Stimulated activated CD4-positive, alpha-beta T cell treated with anti-CD3 and anti-CD28 coated beads, Interleukin-15, amount 100 ng/mL, for 24 hours (primary cell): ENCODE data around the gene ZNF697.
A peak's percentile ranks its signal among the peaks of the same experiment; 100 is the strongest.
"Not testable (repeated sequence)": the region's sequence is repeated elsewhere in the genome, so short reads cannot be mapped to it uniquely, and the experiment has no call there.

ENCODE experiments used
- DNase-seq: peaks from one replicate; pipeline ENCODE4 v3.0.0-alpha.2; 2020

ZNF697 gene

DNA sequence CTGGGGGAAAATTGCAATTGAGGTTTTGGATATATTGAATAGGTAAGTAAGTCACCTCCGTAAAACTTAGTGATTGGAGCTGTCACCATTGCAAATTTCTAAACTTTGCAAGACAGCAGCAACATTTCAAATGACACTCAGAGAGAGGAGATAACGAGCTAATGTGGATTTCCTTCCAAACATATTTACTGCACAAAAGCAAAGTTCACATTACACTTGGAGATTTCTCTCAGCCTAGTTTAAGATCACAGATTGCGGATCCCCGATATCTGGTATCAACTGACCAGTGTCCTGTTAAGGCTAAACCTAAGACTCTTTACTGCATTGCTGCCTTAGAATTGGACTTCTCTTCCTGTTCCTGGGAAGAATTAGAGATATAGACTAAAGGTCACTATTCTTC lies 47.5 kb downstream of the ZNF697 start:
- no peak for DNase-seq

DNA sequence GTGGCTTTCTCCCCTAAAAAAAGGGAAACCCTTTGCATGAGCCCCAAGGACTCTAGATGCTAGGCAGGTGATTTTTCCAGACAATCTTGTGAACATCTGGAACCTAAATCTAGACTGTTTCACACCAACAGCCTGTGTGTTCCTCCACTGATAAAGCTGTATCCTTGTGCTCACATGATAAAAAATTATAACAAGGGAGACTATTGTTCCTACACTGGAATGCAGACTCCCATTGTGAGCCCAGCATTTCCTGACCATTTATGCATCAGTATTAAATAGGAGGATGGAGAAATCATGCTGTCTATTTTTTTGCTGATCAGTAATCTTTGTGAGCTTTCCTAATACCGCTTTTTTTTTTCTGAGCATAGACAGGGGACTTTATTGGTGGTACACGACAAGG lies 52.5 kb downstream of the ZNF697 start:
- no peak for DNase-seq

DNA sequence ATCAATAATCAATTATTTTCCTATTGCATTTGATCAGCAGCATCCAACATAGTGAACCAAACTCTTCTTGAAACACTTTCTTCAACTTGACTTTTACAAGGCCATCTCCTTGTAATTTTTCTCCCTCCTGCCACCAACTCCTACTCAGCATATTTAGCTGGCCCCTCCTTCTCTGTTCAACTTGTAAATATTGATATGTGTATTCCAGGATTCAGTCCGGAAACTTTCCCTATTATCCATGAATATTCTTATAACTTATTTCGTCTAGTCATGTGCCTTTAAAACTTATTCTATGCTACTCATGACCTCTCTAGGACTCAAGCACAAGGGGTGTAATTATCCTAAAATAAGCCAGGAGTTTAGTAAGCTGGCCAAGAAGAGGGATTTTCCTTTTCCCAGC lies 52.9 kb downstream of the ZNF697 start:
- no peak for DNase-seq

DNA sequence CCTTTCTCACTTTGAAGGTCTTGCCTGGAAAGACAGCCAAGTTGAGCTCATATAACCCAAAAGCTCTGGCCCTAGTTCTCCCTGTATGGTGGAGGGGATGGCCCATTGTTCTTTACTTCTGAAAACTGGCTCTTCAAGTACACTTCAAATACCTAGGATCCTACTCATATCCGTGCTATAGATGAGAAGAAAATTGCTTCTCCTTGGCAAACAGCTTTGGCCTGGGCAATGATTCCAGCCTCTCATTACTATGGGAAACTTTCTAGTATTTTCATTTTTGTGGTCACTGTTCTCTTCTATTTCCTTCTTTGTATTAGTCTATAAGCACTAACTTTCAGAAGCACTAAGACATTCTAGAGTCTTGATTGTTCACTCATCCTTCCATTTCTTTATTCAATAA lies 53.7 kb downstream of the ZNF697 start:
- DNase-seq = no peak

DNA sequence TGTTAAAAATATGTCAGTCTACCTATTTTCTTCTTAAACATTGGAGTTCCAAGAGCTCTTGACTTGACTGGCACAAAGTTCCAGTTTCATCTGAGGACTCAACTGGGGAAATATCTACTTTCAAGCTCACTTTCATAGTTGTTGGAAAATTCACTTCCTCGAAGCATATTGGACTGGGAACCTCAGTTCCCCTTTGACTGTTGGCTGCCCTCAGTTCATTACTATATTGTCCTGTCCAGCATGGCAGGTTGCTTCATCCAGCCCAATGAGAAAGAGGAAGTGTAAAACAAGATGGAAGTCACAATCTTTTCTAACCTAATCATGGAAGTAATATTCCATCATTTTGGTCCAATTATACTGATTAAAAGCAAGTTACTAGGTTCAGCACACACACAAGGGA lies 54.3 kb downstream of the ZNF697 start:
- no peak for DNase-seq

DNA sequence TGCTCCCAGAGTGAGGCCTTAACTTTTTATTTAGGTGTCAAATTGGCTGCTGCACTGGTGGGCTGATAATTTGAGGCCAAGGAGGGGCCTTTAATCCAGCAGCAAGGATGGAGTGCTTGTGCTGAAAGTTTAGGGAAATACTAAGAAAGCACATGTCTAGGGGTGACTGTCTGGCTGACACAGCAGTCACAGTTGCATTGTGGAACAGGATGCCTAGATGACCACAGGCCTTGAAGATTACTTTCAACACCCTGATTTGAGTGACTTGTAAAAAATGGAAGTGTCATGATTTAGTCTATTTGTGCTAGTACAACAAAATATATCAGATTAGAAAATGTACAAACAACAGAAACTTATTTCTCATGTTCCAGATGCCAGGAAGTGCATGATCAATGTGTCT lies 57.7 kb downstream of the ZNF697 start:
- no peak for DNase-seq

DNA sequence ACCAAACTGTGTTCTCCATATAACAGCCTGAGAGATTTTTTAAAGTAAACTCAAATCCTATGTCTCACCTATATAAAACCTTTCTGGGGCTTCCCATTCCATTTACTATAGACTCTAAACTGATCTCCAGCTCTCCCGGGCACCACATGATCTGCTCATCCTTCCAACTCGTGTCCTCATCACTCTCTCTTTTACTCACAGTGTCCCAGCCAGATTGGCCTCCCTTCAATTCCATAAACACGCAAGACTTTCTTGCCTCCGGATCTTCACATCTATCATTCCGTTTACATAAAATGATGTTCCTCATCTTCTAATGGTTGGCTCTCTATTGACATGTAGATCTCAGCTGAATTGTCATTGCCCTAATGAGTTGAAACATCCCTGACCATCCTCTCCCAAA lies 59.4 kb downstream of the ZNF697 start:
- DNase-seq = no peak

DNA sequence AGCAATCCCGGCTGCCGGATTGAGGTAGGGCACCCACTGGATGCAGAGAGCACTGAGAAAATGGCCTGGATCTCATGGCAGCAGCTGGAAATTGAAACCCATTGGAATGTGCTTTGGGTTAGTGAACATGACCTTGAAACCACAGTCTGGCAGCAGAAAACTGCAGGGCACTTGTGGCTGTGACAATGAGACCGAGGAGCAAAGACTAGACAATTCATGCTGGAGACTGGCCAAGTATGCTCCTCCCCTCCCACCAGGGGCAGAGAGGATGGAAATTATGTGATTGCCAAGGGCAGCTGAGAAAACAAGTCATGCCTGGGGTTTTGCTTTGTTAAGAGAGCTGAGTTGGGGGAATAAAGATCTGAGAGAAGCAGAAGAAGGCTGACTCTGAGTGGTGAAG lies 60.7 kb downstream of the ZNF697 start:
- DNase-seq = no peak

DNA sequence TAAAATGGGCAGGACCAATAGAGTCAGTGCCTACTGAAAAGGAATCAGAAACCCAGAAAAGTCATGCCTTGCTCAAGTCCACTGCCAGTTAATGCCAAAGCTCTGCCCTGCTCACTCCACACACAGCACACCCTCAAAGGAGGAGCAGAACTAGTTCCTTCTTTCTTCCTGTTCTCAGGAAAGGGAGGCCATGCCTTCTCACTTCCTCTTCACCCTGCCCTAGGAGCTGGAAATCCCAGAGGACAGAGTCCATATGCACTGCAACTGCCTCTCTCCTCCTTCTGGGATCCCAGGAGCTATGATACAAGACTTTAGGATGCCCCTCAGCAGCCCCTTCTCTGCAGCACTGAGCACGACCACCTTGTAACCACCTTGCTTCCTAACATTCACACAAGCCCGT lies 62.3 kb downstream of the ZNF697 start:
- not testable (repeated sequence) for DNase-seq

DNA sequence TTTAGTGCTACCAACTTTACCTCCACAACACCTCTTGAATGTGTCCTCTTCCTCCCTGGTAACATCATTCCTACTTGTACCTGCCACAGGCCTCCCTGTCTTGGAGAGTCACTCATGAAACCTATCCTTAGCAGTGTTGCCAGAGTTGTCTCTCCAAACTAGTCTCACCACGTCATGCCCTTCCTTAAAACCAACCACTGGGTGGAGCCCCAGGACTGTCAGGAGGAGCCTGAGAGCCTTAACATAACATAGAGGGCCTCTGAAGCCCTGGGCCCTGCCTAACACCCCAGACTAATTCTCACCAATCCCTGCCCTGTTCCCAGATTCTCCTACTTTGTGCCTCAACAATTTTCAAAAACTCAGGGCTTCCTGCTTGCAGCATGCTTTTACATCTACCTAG lies 65.3 kb downstream of the ZNF697 start:
- peak; percentile 19 for DNase-seq

DNA sequence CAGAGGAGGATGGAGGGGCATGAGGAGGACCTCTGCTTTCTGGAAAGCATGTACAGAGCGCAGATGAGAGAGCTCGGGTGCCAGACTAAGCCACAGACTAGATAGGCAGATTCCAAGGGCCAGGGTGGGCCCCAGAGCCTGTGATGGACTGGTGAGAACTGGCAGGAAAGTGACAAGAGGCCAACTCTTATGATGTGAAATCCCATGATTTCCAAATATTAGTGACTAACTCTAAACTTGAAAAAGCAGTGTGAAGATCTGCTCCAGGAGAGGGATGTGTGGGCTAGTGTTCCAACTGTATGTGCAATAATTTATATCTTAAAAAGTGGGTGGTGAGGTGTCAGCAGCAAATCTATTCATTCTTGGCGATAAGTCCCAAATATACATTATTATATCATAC lies 67.0 kb downstream of the ZNF697 start:
- DNase-seq = not testable (repeated sequence)

DNA sequence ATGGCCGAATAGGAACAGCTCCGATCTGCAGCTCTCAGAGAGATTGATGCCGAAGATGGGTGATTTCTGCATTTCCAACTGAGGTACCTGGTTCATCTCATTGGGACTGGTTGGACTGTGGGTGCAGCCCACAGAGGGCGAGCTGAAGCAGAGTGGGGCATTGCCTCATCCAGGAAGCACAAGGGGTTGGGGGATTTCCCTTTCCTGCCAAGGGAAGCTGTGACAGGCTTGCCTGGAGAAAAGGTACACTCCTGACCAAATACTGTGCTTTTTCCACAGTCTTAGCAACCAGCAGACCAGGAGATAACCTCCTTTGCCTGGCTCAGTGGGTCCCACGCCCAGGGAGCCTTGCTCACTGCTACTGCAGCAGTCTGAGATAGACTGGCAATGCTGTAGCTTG lies 74.2 kb downstream of the ZNF697 start:
- DNase-seq = no peak

DNA sequence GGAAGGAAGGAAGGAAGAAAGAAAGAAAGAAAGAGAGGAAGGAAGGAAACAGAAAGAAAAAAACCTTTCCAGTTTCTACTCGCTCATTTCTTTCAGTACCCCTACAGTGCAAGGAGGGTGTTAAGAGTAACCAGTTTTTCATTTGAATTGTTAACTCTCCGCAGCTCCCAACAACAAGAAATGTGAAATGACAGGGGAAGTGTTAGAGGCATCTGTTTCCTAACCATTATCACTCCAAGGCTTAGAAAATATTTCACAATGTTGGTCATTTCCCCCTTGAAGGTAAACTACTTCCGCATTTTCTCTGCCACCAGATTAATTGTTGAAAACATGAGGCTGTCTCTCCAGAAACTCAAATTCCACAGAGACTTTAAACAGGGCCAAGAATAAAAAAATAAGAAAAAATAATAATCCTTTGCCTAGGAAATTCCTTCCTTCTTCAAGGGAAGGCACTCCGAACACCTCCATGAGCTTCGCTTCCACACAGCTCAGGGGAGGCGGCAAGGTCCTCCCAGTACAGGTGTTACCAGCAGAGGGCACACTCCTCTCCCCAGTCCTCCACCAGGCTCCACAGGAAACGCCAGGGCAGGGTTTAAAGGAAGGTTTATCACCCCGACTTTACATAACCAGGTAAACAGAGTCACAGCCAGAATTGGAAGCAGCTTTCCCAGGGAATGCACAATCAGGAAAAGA lies 78.0 kb downstream of the ZNF697 start:
- not testable (repeated sequence) for DNase-seq
